Muscle of leg (tissue), 11 donors: ENCODE data around the gene SWAP70. TPM values are rescaled to one million over a fixed set of nuclear protein-coding genes. Genes with fewer than 3 reads are reported as not detected.
"Not testable (repeated sequence)": the region's sequence is repeated elsewhere in the genome, so short reads cannot be mapped to it uniquely, and the experiment has no call there.

ENCODE experiments used
- DNase-seq: peaks from one replicate; pipeline ENCODE4 v3.0.0; 2013
- H3K27ac ChIP-seq: one replicate; pipeline ENCODE4 v1.5.1; 2013; ENCODE audit warnings: mild to moderate bottlenecking, low read length, control low read depth
- H3K27me3 ChIP-seq: one replicate; pipeline ENCODE4 v1.6.1; 2013; ENCODE audit warnings: low read length; ENCODE audit not compliant: control insufficient read depth, insufficient read depth
- H3K36me3 ChIP-seq: one replicate; pipeline ENCODE4 v1.6.1; 2013; ENCODE audit warnings: low read length; ENCODE audit not compliant: control insufficient read depth, insufficient read depth
- H3K4me1 ChIP-seq: one replicate; pipeline ENCODE4 v1.6.1; 2013; ENCODE audit warnings: low read length; ENCODE audit not compliant: control insufficient read depth, insufficient read depth
- H3K4me3 ChIP-seq: one replicate; pipeline ENCODE4 v1.5.1; 2013; ENCODE audit warnings: low read length, control low read depth
- H3K9me3 ChIP-seq: replicated peaks from 2 replicates; pipeline ENCODE4 v1.6.1; 2013; ENCODE audit warnings: low read depth, low read length; ENCODE audit not compliant: control insufficient read depth
- WGBS: methylation state at CpG from one replicate; pipeline ENCODE4 v1.1.5; 2013; ENCODE audit warnings: missing lambda C conversion rate; ENCODE audit not compliant: insufficient coverage; 5-methylcytosine and 5-hydroxymethylcytosine counted together
- polyA plus RNA-seq, 8 donors: library from polyadenylated mRNA; unstranded; fragments of 120-200 nt; gene quantifications; one replicate each; pipeline versions ENCODE4 v1.2.1 to v1.2.3, GENCODE V29; 2013; ENCODE audit warnings: inconsistent platforms in 1 of 8, low replicate concordance in 1 of 8; ENCODE audit not compliant: insufficient read length in 8 of 8, insufficient read depth in 1 of 8
- total RNA-seq: library from RNA; stranded (reverse); fragments of 120-200 nt; gene quantifications from one replicate; pipeline ENCODE4 v1.2.4, GENCODE V29; 2013

The SWAP70 gene
- total and polyA plus RNA-seq, 9 donors, result 9.1 to 18.5 (median 12.4) TPM

GRCh38 chr11:9701799-9702198 is 37.9 kb downstream of the SWAP70 start:
- Histone ChIP-seq H3K4me3 (no peak overlapping the region), H3K36me3 (peaks cover 2% of the 10 kb centered on the region), H3K27me3 (no peaks in the 10 kb centered on the region), H3K9me3 (no peaks in the 10 kb centered on the region), H3K27ac (peak overlapping the region; percentile 15), H3K4me1 (no peaks in the 10 kb centered on the region)
- DNase-seq, result no peak
- WGBS, result no CpG with 5 or more reads among the region's 1 CpG

GRCh38 chr11:9703280-9703679 is 39.4 kb downstream of the SWAP70 start:
- peak; percentile 42 for DNase-seq
- Histone ChIP-seq H3K36me3 (peaks cover 2% of the 10 kb centered on the region), H3K27ac (peak overlapping the region; percentile 37), H3K4me1 (no peaks in the 10 kb centered on the region), H3K4me3 (no peak overlapping the region), H3K9me3 (no peaks in the 10 kb centered on the region), H3K27me3 (no peaks in the 10 kb centered on the region)
- 51% methylated on average over 3 of the region's 6 CpGs for WGBS

GRCh38 chr11:9704037-9704436 is 40.2 kb downstream of the SWAP70 start:
- Histone ChIP-seq H3K27ac (no peak overlapping the region), H3K4me1 (peaks cover 2% of the 10 kb centered on the region), H3K9me3 (no peaks in the 10 kb centered on the region), H3K27me3 (no peaks in the 10 kb centered on the region), H3K4me3 (no peak overlapping the region), H3K36me3 (peaks cover 2% of the 10 kb centered on the region)
- WGBS, result no CpG with 5 or more reads among the region's 1 CpG
- no peak for DNase-seq

GRCh38 chr11:9704620-9705019 is 40.7 kb downstream of the SWAP70 start:
- Histone ChIP-seq H3K27me3 (no peaks in the 10 kb centered on the region), H3K27ac (no peak overlapping the region), H3K9me3 (no peaks in the 10 kb centered on the region), H3K4me3 (no peak overlapping the region), H3K36me3 (peaks cover 2% of the 10 kb centered on the region), H3K4me1 (peaks cover 2% of the 10 kb centered on the region)
- WGBS, result 100% methylated on average over 1 of the region's 4 CpGs
- no peak for DNase-seq

- not testable (repeated sequence) for H3K9me3 ChIP-seq, H3K4me3 ChIP-seq, H3K36me3 ChIP-seq, H3K4me1 ChIP-seq, H3K27ac ChIP-seq, H3K27me3 ChIP-seq, DNase-seq
Observed at GRCh38 chr11:9705361-9705760, 41.5 kb downstream of the SWAP70 start.

- no CpG with 5 or more reads among the region's 1 CpG for WGBS
- Histone ChIP-seq H3K27ac (no peak overlapping the region), H3K27me3 (no peaks in the 10 kb centered on the region), H3K36me3 (peaks cover 2% of the 10 kb centered on the region), H3K4me1 (peaks cover 2% of the 10 kb centered on the region), H3K4me3 (no peak overlapping the region), H3K9me3 (no peaks in the 10 kb centered on the region)
- no peak for DNase-seq
Observed at GRCh38 chr11:9708544-9708943, 44.7 kb downstream of the SWAP70 start.

- 100% methylated on average over 3 of the region's 4 CpGs for WGBS
- no peak for DNase-seq
- Histone ChIP-seq H3K36me3 (no peaks in the 10 kb centered on the region), H3K27ac (no peak overlapping the region), H3K4me1 (peaks cover 2% of the 10 kb centered on the region), H3K4me3 (no peak overlapping the region), H3K9me3 (no peaks in the 10 kb centered on the region), H3K27me3 (no peaks in the 10 kb centered on the region)
Observed at GRCh38 chr11:9710223-9710622, 46.3 kb downstream of the SWAP70 start.

- Histone ChIP-seq H3K36me3 (no peaks in the 10 kb centered on the region), H3K27ac (no peak overlapping the region), H3K27me3 (no peaks in the 10 kb centered on the region), H3K4me3 (no peak overlapping the region), H3K9me3 (no peaks in the 10 kb centered on the region), H3K4me1 (peaks cover 2% of the 10 kb centered on the region)
- no peak for DNase-seq
- WGBS, result 80% methylated on average over 1 of the region's 1 CpG
Observed at GRCh38 chr11:9710852-9711251, 47.0 kb downstream of the SWAP70 start.

GRCh38 chr11:9711454-9712307 is 47.8 kb downstream of the SWAP70 start:
- Histone ChIP-seq H3K27me3 (no peaks in the 10 kb centered on the region), H3K36me3 (no peaks in the 10 kb centered on the region), H3K9me3 (no peaks in the 10 kb centered on the region), H3K4me3 (no peak overlapping the region), H3K4me1 (peaks cover 5% of the 10 kb centered on the region), H3K27ac (no peak overlapping the region)
- DNase-seq, result no peak
- 87% methylated on average over 6 of the region's 7 CpGs for WGBS

GRCh38 chr11:9714272-9714940 is 50.5 kb downstream of the SWAP70 start:
- H3K27ac ChIP-seq, result no peak overlapping the region
- H3K36me3 ChIP-seq, result no peaks in the 10 kb centered on the region
- H3K4me3 ChIP-seq, result no peak overlapping the region
- no peak for DNase-seq
- no peaks in the 10 kb centered on the region for H3K27me3 ChIP-seq
- peaks cover 18% of the 10 kb centered on the region for H3K4me1 ChIP-seq
- WGBS, result 100% methylated on average over 2 of the region's 5 CpGs
- no peaks in the 10 kb centered on the region for H3K9me3 ChIP-seq
